Right renal pelvis (tissue), 4 donors: ENCODE results near the gene EXOC4. TPM values are rescaled to one million over a fixed set of nuclear protein-coding genes. Genes with fewer than 3 reads are reported as not detected.

Experiments used
- DNase-seq, 4 donors: peaks; one replicate each; pipeline ENCODE4 v3.0.0-alpha.2; 2013; ENCODE audit warnings: low read depth in 4 of 4, low spot score in 3 of 4, missing footprints in 1 of 4
- polyA plus RNA-seq, 4 donors: library from polyadenylated mRNA; unstranded; fragments of 120-200 nt; gene quantifications; one replicate each; pipeline ENCODE4 v1.2.1, GENCODE V29; 2013; ENCODE audit not compliant: insufficient read length in 4 of 4

The EXOC4 gene
- polyA plus RNA-seq, 4 donors: 66.9 to 71.9 (median 69.9) TPM

- no peak for DNase-seq
Measured at GRCh38 chr7:133730360-133730759, 477.5 kb downstream of the EXOC4 start.

- DNase-seq: no peak
Measured at GRCh38 chr7:133733401-133733800, 480.5 kb downstream of the EXOC4 start.

- no peak for DNase-seq
Measured at GRCh38 chr7:133735222-133735621, 482.3 kb downstream of the EXOC4 start.

DNA sequence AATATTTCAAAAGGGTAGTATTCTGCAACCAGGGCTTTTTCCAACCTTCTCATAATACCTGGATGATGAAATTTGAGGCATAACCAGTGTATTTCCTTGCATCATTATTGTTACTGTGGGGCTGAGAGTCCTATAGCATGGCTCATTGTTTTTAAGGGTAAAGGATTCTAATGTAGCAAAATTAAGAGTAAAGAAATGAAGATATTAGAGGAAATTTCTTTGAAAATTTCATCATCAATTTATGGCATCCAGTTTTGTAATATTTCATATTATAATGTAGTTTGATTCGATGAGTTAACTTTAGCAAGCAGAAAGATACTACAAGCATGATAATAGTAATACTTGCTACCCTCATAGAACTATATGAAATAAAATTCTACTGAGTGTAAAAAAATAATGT lies 486.9 kb downstream of the EXOC4 start:
- DNase-seq: no peak

DNA sequence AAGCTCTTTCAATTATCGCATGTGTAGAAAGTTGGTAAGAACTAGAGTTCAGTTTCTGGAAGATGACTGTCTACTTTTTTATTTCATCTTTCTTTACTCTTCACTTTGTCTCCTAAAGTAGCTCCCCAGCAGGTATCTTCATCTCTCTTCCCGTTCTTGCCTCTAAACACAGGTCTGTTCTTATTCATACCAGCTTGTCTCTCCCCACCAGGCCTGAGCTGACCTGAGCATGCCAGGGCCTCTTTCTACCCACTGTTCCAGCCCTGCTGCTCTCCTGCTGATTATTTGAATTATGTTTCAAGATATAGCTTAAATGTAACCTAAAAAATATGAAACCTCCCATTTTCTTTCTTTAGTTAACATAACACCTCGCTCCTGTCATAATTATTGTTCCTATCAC lies 488.2 kb downstream of the EXOC4 start:
- DNase-seq: no peak

DNA sequence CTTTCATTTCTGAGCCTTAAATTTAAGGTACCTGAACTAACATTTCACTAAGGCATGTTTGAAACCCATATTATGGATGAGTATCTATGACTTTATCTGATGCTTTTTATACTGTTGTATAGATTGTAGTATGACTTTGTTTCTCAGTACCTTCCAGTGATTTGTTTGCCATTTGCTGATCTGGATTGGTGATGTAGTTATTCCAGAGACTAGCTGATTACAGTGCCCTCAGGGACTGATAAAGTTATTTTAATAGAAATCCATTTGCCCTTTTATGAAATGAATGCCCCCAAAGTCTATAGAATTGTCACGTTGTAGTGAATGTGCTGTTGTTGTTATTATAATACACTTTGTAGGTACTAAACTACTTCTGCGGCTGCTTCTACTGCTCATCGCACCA lies 488.8 kb downstream of the EXOC4 start:
- no peak for DNase-seq

- no peak for DNase-seq
Measured at GRCh38 chr7:133742709-133743538, 490.0 kb downstream of the EXOC4 start.

DNA sequence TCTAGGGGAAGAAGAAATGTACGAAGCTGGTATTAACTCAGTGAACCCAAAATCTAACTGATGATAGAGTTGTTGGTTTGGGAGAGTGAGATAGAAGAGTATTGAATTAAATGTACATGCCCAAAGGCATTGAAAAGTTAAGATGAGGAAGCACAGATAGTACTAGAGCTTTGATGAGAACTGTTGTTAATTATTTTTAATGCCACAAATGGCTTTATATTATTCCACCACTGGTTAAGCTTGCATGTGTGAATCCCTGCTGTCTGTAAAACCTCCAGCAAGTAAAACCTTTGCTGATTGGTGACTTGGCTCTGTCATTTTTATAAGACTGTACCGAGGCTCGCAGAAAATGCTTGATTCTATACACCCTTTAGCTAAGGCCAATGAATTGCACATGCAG lies 491.6 kb downstream of the EXOC4 start:
- DNase-seq: no peak

- no peak for DNase-seq
Measured at GRCh38 chr7:133746305-133746704, 493.4 kb downstream of the EXOC4 start.

DNA sequence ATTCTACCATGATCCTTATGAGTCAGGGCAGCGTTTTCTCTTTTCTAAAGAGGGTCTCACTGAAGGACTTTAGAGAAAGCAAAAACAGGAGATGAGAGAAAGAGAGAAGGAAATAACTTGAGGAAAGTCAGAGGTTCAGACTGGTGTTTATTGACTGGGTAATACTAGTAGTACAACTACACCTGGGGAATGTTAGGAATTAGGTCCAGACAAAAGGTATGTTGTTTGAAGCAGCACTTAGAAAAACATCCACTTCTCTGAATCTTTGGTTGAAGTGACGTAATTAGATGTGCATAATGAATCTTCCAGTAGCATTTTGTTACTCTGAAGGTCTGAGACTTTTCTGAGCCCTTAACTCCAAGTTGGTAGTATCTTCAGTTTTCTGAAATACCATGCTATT lies 494.0 kb downstream of the EXOC4 start:
- DNase-seq: no peak

- no peak for DNase-seq
Measured at GRCh38 chr7:133748443-133749407, 495.8 kb downstream of the EXOC4 start.

DNA sequence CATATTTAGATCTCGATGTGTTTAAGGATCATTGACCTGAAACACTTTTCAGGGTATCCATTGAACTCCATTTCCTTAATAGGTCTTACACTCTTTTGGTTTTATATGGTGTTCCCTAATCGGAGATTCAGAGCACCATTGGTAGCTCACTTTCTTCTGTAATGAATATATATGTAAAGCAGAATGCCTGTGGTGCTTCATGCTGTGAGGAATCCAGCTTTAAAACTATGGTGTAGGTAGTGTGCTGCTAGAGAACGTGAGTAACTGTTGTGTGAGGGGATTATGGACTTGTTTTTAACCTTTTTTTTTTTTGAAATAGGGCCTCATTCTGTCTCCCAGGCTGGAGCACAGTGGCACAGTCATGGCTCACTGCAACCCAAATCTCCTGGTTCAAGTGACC lies 497.4 kb downstream of the EXOC4 start:
- no peak for DNase-seq

DNA sequence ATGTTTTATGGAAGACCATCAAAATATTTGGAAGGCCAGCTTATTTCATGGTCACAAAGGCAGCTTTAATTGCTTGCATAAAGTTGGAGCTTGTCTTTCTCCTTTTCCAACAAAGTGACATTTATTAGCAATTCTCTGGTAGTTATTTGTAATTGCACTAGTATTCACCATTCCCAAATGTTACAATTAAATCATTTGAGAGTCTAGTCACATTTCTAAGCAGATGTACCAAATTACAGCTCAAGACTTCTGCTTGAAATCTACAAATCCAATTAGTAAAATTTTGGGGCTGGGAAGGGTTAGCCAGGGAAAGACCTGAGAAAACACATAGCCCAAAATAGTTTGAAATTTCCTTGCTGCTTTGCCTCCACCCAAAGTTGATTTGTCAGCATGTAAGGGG lies 498.2 kb downstream of the EXOC4 start:
- no peak for DNase-seq

GRCh38 chr7:133753513-133753912 lies 500.6 kb downstream of the EXOC4 start:
- no peak for DNase-seq

- DNase-seq: no peak
Measured at GRCh38 chr7:133754708-133755107, 501.8 kb downstream of the EXOC4 start.

GRCh38 chr7:133755901-133756300 lies 503.0 kb downstream of the EXOC4 start:
- no peak for DNase-seq

GRCh38 chr7:133761443-133761842 lies 508.6 kb downstream of the EXOC4 start:
- DNase-seq: no peak

DNA sequence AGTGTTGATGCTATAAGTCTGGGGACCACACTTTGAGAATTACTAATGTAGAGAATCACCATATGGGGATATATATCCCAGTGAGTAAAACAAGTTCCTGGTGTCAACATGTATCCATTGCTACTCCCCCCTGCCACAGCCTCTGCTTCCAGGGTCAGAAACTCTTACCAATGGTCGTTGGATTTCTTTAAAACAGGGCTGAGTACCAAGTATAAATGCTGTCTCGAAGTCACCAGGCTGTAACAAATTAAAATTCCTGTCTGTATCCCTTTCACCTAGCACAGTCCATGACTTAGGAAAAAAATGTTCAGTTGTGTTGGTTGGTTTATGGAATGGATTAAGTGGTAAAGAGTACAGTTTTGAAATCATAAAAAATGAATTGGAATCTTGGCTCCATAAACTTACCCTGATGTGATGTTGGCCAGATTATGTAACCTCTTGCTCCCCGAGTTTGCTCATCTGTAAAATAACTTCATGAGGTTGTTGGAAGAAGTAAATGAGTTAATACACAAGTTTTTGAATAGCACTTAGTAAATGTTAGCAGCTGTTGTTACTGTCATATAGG lies 510.3 kb downstream of the EXOC4 start:
- no peak for DNase-seq

GRCh38 chr7:133769668-133770067 lies 516.8 kb downstream of the EXOC4 start:
- no peak for DNase-seq

- no peak for DNase-seq
Measured at GRCh38 chr7:133770863-133771492, 518.1 kb downstream of the EXOC4 start.
